Right forelimb (tissue), 1 donor: Measurements from ENCODE around the gene HNRNPUL1.

ENCODE experiments used
- DNase-seq: peaks from one replicate; pipeline ENCODE4 v3.0.0-alpha.2; 2018

HNRNPUL1 gene

GRCh38 chr19:41355035-41355434 lies 90.9 kb downstream of the HNRNPUL1 start:
- DNase-seq, result no peak

- no peak for DNase-seq
These were observed 91.6 kb downstream of the HNRNPUL1 start for GRCh38 chr19:41355802-41356201.

- DNase-seq, result no peak
These were observed 93.0 kb downstream of the HNRNPUL1 start for GRCh38 chr19:41356984-41357739.
